HepG2 (cell line): ENCODE measurements around the gene YY1. TPM values are rescaled to one million over a fixed set of nuclear protein-coding genes. Genes with fewer than 3 reads are reported as not detected.
A peak's percentile ranks its signal among the peaks of the same experiment; 100 is the strongest.

ENCODE experiments used
- ATAC-seq: fragments of 200-7000 bp; cut with Tn5 transposase; 3 replicates; pipeline ENCODE4 v1.9.1; 2020; ENCODE audit warnings: mild to moderate bottlenecking, moderate library complexity
- BruUV-seq: library from RNA; stranded (reverse); fragments of 400-500 nt; replicated peaks from 2 replicates; lab custom pipeline; 2021; lab: Mats Ljungman, UMichigan
- CTCF ChIA-PET: fragments of 300-600 bp; formaldehyde crosslinking; extraction: SDS; loops from one replicate; lab custom pipeline; 2021; ENCODE audit warnings: low total read pairs, inconsistent platforms, low intra/inter-chr PET ratio; lab: Yijun Ruan, JAX
- POLR2A ChIA-PET: fragments of 350-600 bp; sonication (Branson Sonifier 250); formaldehyde crosslinking; loops from one replicate; lab custom pipeline; 2020; ENCODE audit warnings: antibody characterized with exemption, inconsistent platforms; lab: Yijun Ruan, JAX
- DNase-seq: peaks from one replicate; pipeline ENCODE4 v3.0.0-alpha.2; 2015; ENCODE audit warnings: low spot score
- FAIRE-seq: peaks from 3 replicates; lab custom pipeline; 2011; peaks lifted over from hg19 to GRCh38; lab: Jason Lieb, UNC
- H2AFZ ChIP-seq: one replicate; pipeline ENCODE4 v1.6.1; 2011; ENCODE audit warnings: low read length, inconsistent platforms
- H3K27ac ChIP-seq: fragments of 300-600 bp; 3 replicates; pipeline ENCODE4 v1.8.0; 2011; ENCODE audit warnings: mixed run types, mild to moderate bottlenecking, mixed read lengths, low read length, inconsistent platforms; ENCODE audit not compliant: insufficient read depth; ENCODE audit errors: extremely low read length
- H3K27me3 ChIP-seq, 2 experiments: fragments of 200-600 bp in 1 of 2; 2 replicates in 1 of 2; 3 replicates in 1 of 2; pipeline versions ENCODE4 v1.6.0 to v1.8.0; 2011; ENCODE audit warnings: low read length in 2 of 2, mild to moderate bottlenecking in 2 of 2, moderate library complexity in 2 of 2, inconsistent platforms in 1 of 2; ENCODE audit not compliant: insufficient read depth in 2 of 2, control insufficient read depth in 1 of 2
- H3K36me3 ChIP-seq, 2 experiments: fragments of 200-600 bp in 1 of 2; replicated peaks in 1 of 2; 2 replicates in 1 of 2; 3 replicates in 1 of 2; pipeline versions ENCODE4 v1.5.1 to v1.8.0; 2011; ENCODE audit warnings: low read length in 2 of 2, inconsistent platforms in 1 of 2; ENCODE audit not compliant: insufficient read depth in 2 of 2, control insufficient read depth in 1 of 2
- H3K4me1 ChIP-seq: 2 replicates; pipeline ENCODE4 v1.5.1; 2012; ENCODE audit warnings: low read length, inconsistent platforms; ENCODE audit not compliant: insufficient read depth
- H3K4me2 ChIP-seq: 2 replicates; pipeline ENCODE4 v1.6.0; 2011; ENCODE audit warnings: low read depth, low read length, inconsistent platforms
- H3K4me3 ChIP-seq, 3 experiments: fragments of 200-600 bp in 1 of 3; sonication (generic), shearing (Covaris generic) in 1 of 3; replicated peaks in 1 of 3; 2 replicates each; pipeline ENCODE4 v1.5.1; 2011 to 2016; ENCODE audit warnings: low read length in 3 of 3, inconsistent platforms in 2 of 3, low read depth in 2 of 3, mild to moderate bottlenecking in 2 of 3, control low read depth in 1 of 3, mixed read lengths in 1 of 3; ENCODE audit not compliant: insufficient read depth in 1 of 3
- H3K79me2 ChIP-seq: one replicate; pipeline ENCODE4 v1.6.1; 2011; ENCODE audit warnings: low read length, inconsistent platforms; ENCODE audit not compliant: insufficient read depth
- H3K9ac ChIP-seq: 2 replicates; pipeline ENCODE4 v1.6.0; 2011; ENCODE audit warnings: mild to moderate bottlenecking, low read depth, low read length, inconsistent platforms; ENCODE audit not compliant: insufficient read depth
- H3K9me3 ChIP-seq: 2 replicates; pipeline ENCODE4 v1.5.1; 2012; ENCODE audit warnings: mild to moderate bottlenecking, low read length
- H4K20me1 ChIP-seq: 2 replicates; pipeline ENCODE4 v1.6.0; 2011; ENCODE audit warnings: inconsistent platforms, mild to moderate bottlenecking, low read length, moderate library complexity; ENCODE audit not compliant: insufficient read depth
- FOXA1 ChIP-seq, 2 experiments: fragments of 450-650 bp in 1 of 2; sonication (generic) in 1 of 2; formaldehyde crosslinking in 1 of 2; IDR thresholded peaks; 2 replicates each; pipeline versions ENCODE4 v1.4.0 to v1.6.1; 2016 to 2020; ENCODE audit warnings: missing genetic modification reagents in 1 of 2
- HNRNPK ChIP-seq: fragments of 200-400 bp; formaldehyde crosslinking; IDR thresholded peaks from 2 replicates; pipeline ENCODE4 v1.6.1; 2018; ENCODE audit warnings: low read length, low read depth, moderate library complexity, mild to moderate bottlenecking; ENCODE audit not compliant: poor library complexity, severe bottlenecking
- HNRNPL ChIP-seq: fragments of 200-400 bp; formaldehyde crosslinking; IDR thresholded peaks from 2 replicates; pipeline ENCODE4 v1.6.1; 2017; ENCODE audit warnings: mild to moderate bottlenecking, low read depth, low read length
- KDM1A ChIP-seq: IDR thresholded peaks from 2 replicates; pipeline ENCODE4 v1.6.1; 2016; ENCODE audit warnings: missing compliant biosample characterization
- NR2C2 ChIP-seq: sonication (generic); formaldehyde crosslinking; IDR thresholded peaks from 2 replicates; pipeline ENCODE4 v1.4.0; 2020; ENCODE audit warnings: missing genetic modification reagents, mild to moderate bottlenecking, moderate library complexity, borderline replicate concordance
- RBM22 ChIP-seq: fragments of 200-400 bp; formaldehyde crosslinking; optimal IDR thresholded peaks from 2 replicates; pipeline ENCODE3; 2017; ENCODE audit warnings: mild to moderate bottlenecking, low read length, moderate library complexity
- SNAPC2 ChIP-seq: sonication (generic); formaldehyde crosslinking; IDR thresholded peaks from 2 replicates; pipeline ENCODE4 v1.8.1; 2022; ENCODE audit warnings: mild to moderate bottlenecking, missing genetic modification reagents
- ZNF446 ChIP-seq: sonication (generic); formaldehyde crosslinking; IDR thresholded peaks from 2 replicates; pipeline ENCODE4 v1.5.0; 2020; ENCODE audit warnings: mild to moderate bottlenecking, missing genetic modification reagents
- WGBS: methylation state at CpG from one replicate; pipeline ENCODE4 v1.1.6; 2017; ENCODE audit warnings: low lambda C conversion rate; 5-methylcytosine and 5-hydroxymethylcytosine counted together
- in situ Hi-C: cut with HindIII; loops from 2 replicates; pipeline ENCODE4 v1.10.0; 2017; ENCODE audit warnings: low pct_unique_long_range_greater_than_20kb; ENCODE audit not compliant: extremely low pct_ligation_motif_present
- intact Hi-C: fragments of 100-400 bp; cut with micrococcal nuclease; formaldehyde crosslinking; loops from one replicate; pipeline ENCODE4 v1.10.0; 2022; ENCODE audit not compliant: unreplicated experiment
- polyA plus RNA-seq, 8 experiments: library from polyadenylated mRNA; depleted of rRNA in 3 of 8; stranded (reverse) in 7 of 8; unstranded in 1 of 8; fragments of >200 nt; fragmentation: Illumina TruSeq in 4 of 8; extraction: Trizol in 4 of 8; gene quantifications; 2 replicates each; pipeline versions ENCODE4 v1.2.1 to v1.2.3, GENCODE V29; 2011 to 2016; ENCODE audit warnings: low read depth in 4 of 8, missing spikeins in 1 of 8, mixed read lengths in 1 of 8; ENCODE audit not compliant: insufficient read depth in 1 of 8
- total RNA-seq, 5 experiments: library from RNA; depleted of rRNA; stranded (reverse); fragments of >200 nt; fragmentation: Illumina TruSeq; extraction: Trizol; gene quantifications; 2 replicates each; pipeline ENCODE4 v1.2.3, GENCODE V29; 2016; ENCODE audit warnings: low read depth in 1 of 5
- TF ChIP-seq, protein P1 (sequence below): sonication (generic); formaldehyde crosslinking; IDR thresholded peaks from 2 replicates; pipeline ENCODE4 v1.8.0; 2022; ENCODE audit warnings: missing genetic modification reagents, mild to moderate bottlenecking, inconsistent platforms, borderline replicate concordance
- TF ChIP-seq, protein P2 (sequence below): sonication (generic); formaldehyde crosslinking; IDR thresholded peaks from 2 replicates; pipeline ENCODE4 v1.8.0; 2023; ENCODE audit warnings: mild to moderate bottlenecking, missing genetic modification reagents
- TF ChIP-seq, protein P3 (sequence below), 2 experiments: fragments of 450-650 bp in 1 of 2; sonication (generic) in 1 of 2; formaldehyde crosslinking; IDR thresholded peaks; 2 replicates each; pipeline versions ENCODE4 v1.5.0 to v1.8.0; 2020 to 2022; ENCODE audit warnings: mild to moderate bottlenecking in 1 of 2, missing genetic modification reagents in 1 of 2
- TF ChIP-seq, protein P4 (sequence below): sonication (generic); formaldehyde crosslinking; IDR thresholded peaks from 2 replicates; pipeline ENCODE4 v1.5.0; 2020; ENCODE audit warnings: mild to moderate bottlenecking, missing genetic modification reagents, moderate library complexity

Gene YY1
- total and polyA plus RNA-seq, 2 of the 13 experiments (the other 11 are each of a cell fraction or from before 2014, with no cell fraction given) = 29.4 to 68.1 TPM

DNA sequence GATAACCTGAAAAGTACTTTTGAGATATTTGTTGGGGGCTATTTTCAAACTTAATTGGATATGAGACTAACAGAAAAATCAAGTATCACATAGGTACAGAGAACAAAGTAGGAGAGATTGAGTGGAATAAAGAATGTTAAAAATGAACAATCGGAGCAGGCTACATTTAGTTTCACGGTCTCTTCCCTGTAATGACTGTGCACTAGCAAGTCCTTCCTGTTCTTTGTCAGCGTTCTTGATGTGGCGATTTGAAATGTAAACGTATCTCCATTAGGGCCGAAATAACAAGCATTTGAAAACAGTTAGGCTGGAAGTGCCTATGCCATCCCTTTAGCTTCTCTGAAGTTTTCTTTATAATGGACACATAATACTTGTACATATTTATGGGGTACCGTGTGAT, 36.3 kb downstream of the YY1 start:
- no peak overlapping the region for H2AFZ ChIP-seq
- FAIRE-seq = no peak
- no peak for DNase-seq
- H3K79me2 ChIP-seq = peaks cover 84% of the 10 kb centered on the region
- ATAC-seq = no peak
- peaks cover 57% of the 10 kb centered on the region for H3K4me1 ChIP-seq
- no peaks in the 10 kb centered on the region for H3K9me3 ChIP-seq
- no peak overlapping the region for H3K9ac ChIP-seq
- TF ChIP-seq, protein P1, sequence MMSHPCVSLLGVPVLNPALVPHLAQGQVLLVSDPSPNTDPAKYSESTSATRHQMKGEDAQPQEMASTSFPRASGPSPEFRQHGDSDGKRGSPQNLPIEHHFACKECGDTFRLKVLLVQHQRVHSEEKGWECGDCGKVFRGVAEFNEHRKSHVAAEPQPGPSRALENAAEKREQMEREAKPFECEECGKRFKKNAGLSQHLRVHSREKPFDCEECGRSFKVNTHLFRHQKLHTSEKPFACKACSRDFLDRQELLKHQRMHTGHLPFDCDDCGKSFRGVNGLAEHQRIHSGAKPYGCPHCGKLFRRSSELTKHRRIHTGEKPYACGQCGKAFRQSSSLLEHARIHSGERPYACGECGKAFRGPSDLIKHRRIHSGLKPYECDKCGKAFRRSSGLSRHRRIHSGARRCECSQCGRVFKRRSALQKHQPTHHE = no peak
- TF ChIP-seq NR2C2 (CRISPR knock-in tag) (no peak), FOXA1 (IDR thresholded peaks at IDR 0.05) (no peak), FOXA1 (CRISPR knock-in tag; IDR thresholded peaks at IDR 0.05) (no peak), ZNF446 (no peak)
- TF ChIP-seq, protein P2, sequence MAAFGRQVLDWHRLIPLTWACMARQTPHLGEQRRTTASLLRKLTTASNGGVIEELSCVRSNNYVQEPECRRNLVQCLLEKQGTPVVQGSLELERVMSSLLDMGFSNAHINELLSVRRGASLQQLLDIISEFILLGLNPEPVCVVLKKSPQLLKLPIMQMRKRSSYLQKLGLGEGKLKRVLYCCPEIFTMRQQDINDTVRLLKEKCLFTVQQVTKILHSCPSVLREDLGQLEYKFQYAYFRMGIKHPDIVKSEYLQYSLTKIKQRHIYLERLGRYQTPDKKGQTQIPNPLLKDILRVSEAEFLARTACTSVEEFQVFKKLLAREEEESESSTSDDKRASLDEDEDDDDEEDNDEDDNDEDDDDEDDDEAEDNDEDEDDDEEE = no peak
- H4K20me1 ChIP-seq = peaks cover 48% of the 10 kb centered on the region
- no peaks in the 10 kb centered on the region for H3K27me3 ChIP-seq
- H3K4me2 ChIP-seq = no peak overlapping the region
- in situ Hi-C loops = no loop called here
- POLR2A ChIA-PET = no interaction called here
- intact Hi-C loops = no loop called here
- no TSS peak for BruUV-seq
- H3K4me3 ChIP-seq = no peak overlapping the region
- CTCF ChIA-PET = no interaction called here
- H3K36me3 ChIP-seq = peaks cover 12 to 40% of the 10 kb centered on the region in 2 experiments
- no peak overlapping the region for H3K27ac ChIP-seq
- 95% methylated on average over 7 of the region's 7 CpGs for WGBS

DNA sequence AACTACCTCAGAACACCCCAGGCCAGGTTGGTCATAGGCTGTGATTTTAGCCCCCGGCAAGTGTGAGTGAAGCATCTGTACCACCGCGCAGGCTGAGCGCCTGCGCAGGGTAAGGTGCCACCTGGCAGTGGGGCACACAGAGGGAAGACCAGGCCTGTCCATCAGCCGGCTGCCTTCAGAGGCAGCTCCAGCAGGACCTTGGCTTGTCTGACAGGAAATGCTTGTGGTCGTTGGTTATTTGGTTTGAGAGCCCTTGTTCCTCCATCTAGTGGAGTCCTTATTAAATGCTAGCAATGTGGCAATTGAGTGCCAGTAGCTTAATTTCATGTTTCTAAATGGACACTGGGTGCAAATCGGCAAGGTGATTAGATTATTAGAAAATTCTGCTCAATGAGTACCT, 39.8 kb downstream of the YY1 start:
- Histone ChIP-seq H3K36me3 (peaks cover 15 to 45% of the 10 kb centered on the region in 2 experiments), H4K20me1 (peaks cover 27% of the 10 kb centered on the region), H3K27me3 (no peaks in the 10 kb centered on the region), H3K27ac (peak overlapping the region; percentile 47), H3K4me2 (0 out of 2 replicates have a peak overlapping the region, but pooled peaks have one; percentile 30), H3K9ac (peak overlapping the region; percentile 2; the same call in 1 of the 2 replicates), H3K4me1 (peaks cover 51% of the 10 kb centered on the region), H3K9me3 (no peaks in the 10 kb centered on the region), H2AFZ (no peak overlapping the region), H3K4me3 (no peak overlapping the region), H3K79me2 (peaks cover 63% of the 10 kb centered on the region)
- DNase-seq (peak; percentile 40), FAIRE-seq (no peak), ATAC-seq (peak; percentile 54)
- POLR2A ChIA-PET = interaction anchor here (1.2 kb wide), 1 partner anchor 31 kb away, joined by 3 read pairs; no protein-coding TSS in a partner anchor
- intact Hi-C loops = no loop called here
- in situ Hi-C loops = no loop called here
- CTCF ChIA-PET = no interaction called here
- no TSS peak for BruUV-seq
- WGBS = 61% methylated on average over 3 of the region's 8 CpGs
- no peak for TF ChIP-seq SNAPC2 (CRISPR knock-in tag)
- 0 out of 2 replicates have a peak, but pooled peaks have one; percentile 55 for TF ChIP-seq HNRNPL
- peak; percentile 54 for TF ChIP-seq RBM22
- no peak for TF ChIP-seq KDM1A (CRISPR knock-in tag)
- TF ChIP-seq HNRNPK = no peak
- TF ChIP-seq, protein P3, sequence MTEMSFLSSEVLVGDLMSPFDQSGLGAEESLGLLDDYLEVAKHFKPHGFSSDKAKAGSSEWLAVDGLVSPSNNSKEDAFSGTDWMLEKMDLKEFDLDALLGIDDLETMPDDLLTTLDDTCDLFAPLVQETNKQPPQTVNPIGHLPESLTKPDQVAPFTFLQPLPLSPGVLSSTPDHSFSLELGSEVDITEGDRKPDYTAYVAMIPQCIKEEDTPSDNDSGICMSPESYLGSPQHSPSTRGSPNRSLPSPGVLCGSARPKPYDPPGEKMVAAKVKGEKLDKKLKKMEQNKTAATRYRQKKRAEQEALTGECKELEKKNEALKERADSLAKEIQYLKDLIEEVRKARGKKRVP (CRISPR knock-in tag; IDR thresholded peaks at IDR 0.05) = no peak
- TF ChIP-seq, protein P4, sequence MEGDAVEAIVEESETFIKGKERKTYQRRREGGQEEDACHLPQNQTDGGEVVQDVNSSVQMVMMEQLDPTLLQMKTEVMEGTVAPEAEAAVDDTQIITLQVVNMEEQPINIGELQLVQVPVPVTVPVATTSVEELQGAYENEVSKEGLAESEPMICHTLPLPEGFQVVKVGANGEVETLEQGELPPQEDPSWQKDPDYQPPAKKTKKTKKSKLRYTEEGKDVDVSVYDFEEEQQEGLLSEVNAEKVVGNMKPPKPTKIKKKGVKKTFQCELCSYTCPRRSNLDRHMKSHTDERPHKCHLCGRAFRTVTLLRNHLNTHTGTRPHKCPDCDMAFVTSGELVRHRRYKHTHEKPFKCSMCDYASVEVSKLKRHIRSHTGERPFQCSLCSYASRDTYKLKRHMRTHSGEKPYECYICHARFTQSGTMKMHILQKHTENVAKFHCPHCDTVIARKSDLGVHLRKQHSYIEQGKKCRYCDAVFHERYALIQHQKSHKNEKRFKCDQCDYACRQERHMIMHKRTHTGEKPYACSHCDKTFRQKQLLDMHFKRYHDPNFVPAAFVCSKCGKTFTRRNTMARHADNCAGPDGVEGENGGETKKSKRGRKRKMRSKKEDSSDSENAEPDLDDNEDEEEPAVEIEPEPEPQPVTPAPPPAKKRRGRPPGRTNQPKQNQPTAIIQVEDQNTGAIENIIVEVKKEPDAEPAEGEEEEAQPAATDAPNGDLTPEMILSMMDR (CRISPR knock-in tag) = peak; percentile 21; the same call in 1 of the 2 replicates
